Chondrocyte (in vitro differentiated cells): ENCODE results near the gene FYB2. TPM values are rescaled to one million over a fixed set of nuclear protein-coding genes. Genes with fewer than 3 reads are reported as not detected.
A peak's percentile ranks its signal among the peaks of the same experiment; 100 is the strongest.

ENCODE experiments used
- DNase-seq: peaks from one replicate; pipeline ENCODE4 v3.0.0; 2021; ENCODE audit warnings: mixed read lengths, low spot score
- H3K27ac Mint-ChIP-seq: one replicate; pipeline ENCODE4 v1.8.0; 2021; ENCODE audit warnings: mild to moderate bottlenecking, moderate library complexity, mixed read lengths; ENCODE audit not compliant: unreplicated experiment
- H3K27me3 Mint-ChIP-seq: 2 replicates; pipeline ENCODE4 v1.8.0; 2021; ENCODE audit warnings: low read depth, mixed read lengths
- H3K36me3 Mint-ChIP-seq: 2 replicates; pipeline ENCODE4 v1.8.0; 2021; ENCODE audit warnings: low read depth, mixed read lengths
- H3K4me1 Mint-ChIP-seq: 2 replicates; pipeline ENCODE4 v1.8.0; 2021; ENCODE audit warnings: low read depth, mild to moderate bottlenecking, mixed read lengths
- H3K4me3 Mint-ChIP-seq: one replicate; pipeline ENCODE4 v1.8.0; 2021; ENCODE audit warnings: mild to moderate bottlenecking, moderate library complexity, mixed read lengths; ENCODE audit not compliant: unreplicated experiment
- H3K9me3 Mint-ChIP-seq: 2 replicates; pipeline ENCODE4 v1.8.0; 2021; ENCODE audit warnings: low read depth, mixed read lengths
- CTCF ChIP-seq: fragments of 200-600 bp; sonication (generic); IDR thresholded peaks from 2 replicates; pipeline ENCODE4 v1.5.0; 2021; ENCODE audit warnings: antibody characterized with exemption, mild to moderate bottlenecking, moderate library complexity
- total RNA-seq: library from RNA; stranded (reverse); gene quantifications from 3 replicates; pipeline ENCODE4 v1.2.1, GENCODE V29; 2021

The FYB2 gene
- total RNA-seq, 1 donor from 2014 or later: 0.10 TPM

- no peaks in the 10 kb centered on the region for H3K36me3 Mint-ChIP-seq
- TF ChIP-seq CTCF: peak; percentile 99
- peaks cover 22% of the 10 kb centered on the region for H3K4me1 Mint-ChIP-seq
- H3K27me3 Mint-ChIP-seq: peaks cover 3% of the 10 kb centered on the region
- no peak overlapping the region for H3K27ac Mint-ChIP-seq
- no peak overlapping the region for H3K4me3 Mint-ChIP-seq
- H3K9me3 Mint-ChIP-seq: no peaks in the 10 kb centered on the region
- no peak for DNase-seq
These were observed 1.7 kb upstream of the FYB2 start for GRCh38 chr1:56820755-56821461.

GRCh38 chr1:56817716-56818463, 1.3 kb downstream of the FYB2 start:
- peaks cover 12% of the 10 kb centered on the region for H3K9me3 Mint-ChIP-seq
- no peak overlapping the region for H3K27ac Mint-ChIP-seq
- H3K36me3 Mint-ChIP-seq: peaks cover 2% of the 10 kb centered on the region
- peaks cover 22% of the 10 kb centered on the region for H3K4me1 Mint-ChIP-seq
- no peak for TF ChIP-seq CTCF
- H3K27me3 Mint-ChIP-seq: peaks cover 2% of the 10 kb centered on the region
- DNase-seq: no peak
- no peak overlapping the region for H3K4me3 Mint-ChIP-seq

- Mint-ChIP-seq H3K27me3 (peaks cover 6% of the 10 kb centered on the region), H3K9me3 (peaks cover 12% of the 10 kb centered on the region), H3K36me3 (peaks cover 2% of the 10 kb centered on the region), H3K27ac (no peak overlapping the region), H3K4me3 (no peak overlapping the region), H3K4me1 (peaks cover 22% of the 10 kb centered on the region)
- no peak for TF ChIP-seq CTCF
- no peak for DNase-seq
These were observed 2.3 kb downstream of the FYB2 start for GRCh38 chr1:56816909-56817308.

- peaks cover 22% of the 10 kb centered on the region for H3K4me1 Mint-ChIP-seq
- H3K36me3 Mint-ChIP-seq: peaks cover 2% of the 10 kb centered on the region
- peaks cover 9% of the 10 kb centered on the region for H3K27me3 Mint-ChIP-seq
- H3K4me3 Mint-ChIP-seq: no peak overlapping the region
- TF ChIP-seq CTCF: no peak
- no peak overlapping the region for H3K27ac Mint-ChIP-seq
- H3K9me3 Mint-ChIP-seq: peaks cover 12% of the 10 kb centered on the region
- no peak for DNase-seq
These were observed 2.9 kb downstream of the FYB2 start for GRCh38 chr1:56816264-56816663.

GRCh38 chr1:56814205-56814604, 5.0 kb downstream of the FYB2 start:
- Mint-ChIP-seq H3K27me3 (peaks cover 14% of the 10 kb centered on the region), H3K36me3 (peaks cover 2% of the 10 kb centered on the region), H3K9me3 (peaks cover 12% of the 10 kb centered on the region), H3K4me1 (peaks cover 11% of the 10 kb centered on the region), H3K27ac (no peak overlapping the region), H3K4me3 (no peak overlapping the region)
- TF ChIP-seq CTCF: no peak
- no peak for DNase-seq
